ENCODE data around the gene GNG8. TPM values are rescaled to one million over a fixed set of nuclear protein-coding genes. Genes with fewer than 3 reads are reported as not detected.

Gene GNG8
- total RNA-seq, 1 experiment from 2014 or later: not detected

DNA sequence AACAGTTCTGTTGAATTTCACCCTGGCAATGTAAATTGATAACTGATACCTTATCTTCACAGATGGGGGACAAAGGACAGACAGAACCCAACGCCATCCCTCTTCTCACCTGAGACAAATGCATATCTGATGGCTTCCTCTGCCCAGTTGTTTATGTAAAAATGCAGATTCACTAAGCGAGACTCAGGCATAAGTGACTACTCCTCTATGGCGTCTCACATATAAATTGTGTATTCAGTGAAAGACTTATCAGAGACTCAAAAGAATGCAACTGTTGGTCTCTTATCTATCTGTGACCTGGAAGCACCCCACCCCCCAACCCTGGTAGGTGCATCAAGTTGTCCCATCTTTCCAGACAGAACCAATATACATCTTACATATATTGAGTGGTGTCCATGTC lies 48.1 kb downstream of the GNG8 start:
- H3K14ac ChIP-seq (ENCODE audit: insufficient read depth, low read length): no peak overlapping the region
- no peaks in the 10 kb centered on the region for H4K20me1 ChIP-seq (ENCODE audit: control insufficient read depth, insufficient read depth, insufficient read length)
- H3K27me3 ChIP-seq (ENCODE audit: insufficient read depth, low read length): no peaks in the 10 kb centered on the region
- no peak overlapping the region for H3K9ac ChIP-seq (ENCODE audit: extremely low read depth, insufficient read length, low read length)
- H2AK5ac ChIP-seq (ENCODE audit: insufficient read length, low read length): no peak overlapping the region
- no peak overlapping the region for H4K91ac ChIP-seq (ENCODE audit: insufficient read length, low read depth, low read length)
- no peak overlapping the region for H3K4me2 ChIP-seq (ENCODE audit: insufficient read depth, insufficient read length, low read length)
- no peak overlapping the region for H3K56ac ChIP-seq (ENCODE audit: insufficient read length, low read depth, low read length)
- no peak overlapping the region for H4K8ac ChIP-seq (replicated peaks; ENCODE audit: insufficient read length, low read depth, low read length)
- Mint-ChIP-seq H3K4me1 (no peaks in the 10 kb centered on the region), H3K27ac (no peak overlapping the region), H3K36me3 (ENCODE audit: insufficient read depth in 1 of 3, low read depth in 3 of 3) (no peaks in the 10 kb centered on the region), H3K27me3 (ENCODE audit: low read depth) (peaks cover 17% of the 10 kb centered on the region), H3K9me3 (no peaks in the 10 kb centered on the region), H3K4me3 (no peak overlapping the region)
- no peak overlapping the region for H4K5ac ChIP-seq (ENCODE audit: insufficient read length, low read depth, low read length)
- H2BK20ac ChIP-seq (ENCODE audit: low read depth, low read length, poor library complexity, severe bottlenecking): no peak overlapping the region
- H3K4ac ChIP-seq (ENCODE audit: low read depth, low read length): no peak overlapping the region
- H3K23ac ChIP-seq (ENCODE audit: insufficient read length, low read depth, low read length): no peak overlapping the region
- H3K9me3 ChIP-seq (ENCODE audit: control insufficient read depth, low read depth, low read length): no peaks in the 10 kb centered on the region
- no peak for DNase-seq
- H3K79me2 ChIP-seq (ENCODE audit: insufficient read depth, low read length): no peaks in the 10 kb centered on the region
- H2BK5ac ChIP-seq (ENCODE audit: insufficient read length, low read length): no peak overlapping the region
- no peak overlapping the region for H3T11ph ChIP-seq (ENCODE audit: low read length)
- no peaks in the 10 kb centered on the region for H3K4me1 ChIP-seq (ENCODE audit: insufficient read depth, low read length)
- TF ChIP-seq CTCF (conservative IDR thresholded peaks at IDR 0.05): no peak
- H3K27ac ChIP-seq (ENCODE audit: insufficient read length, low read depth, low read length): no peak overlapping the region
- no peak overlapping the region for H2BK120ac ChIP-seq (ENCODE audit: low read depth, low read length, poor library complexity, severe bottlenecking)
- no peaks in the 10 kb centered on the region for H3K79me1 ChIP-seq (ENCODE audit: insufficient read depth, low read depth, low read length, poor library complexity, severe bottlenecking)
- no peaks in the 10 kb centered on the region for H3K23me2 ChIP-seq (ENCODE audit: insufficient read length, low read depth, low read length, poor library complexity, severe bottlenecking)
- H2BK12ac ChIP-seq (ENCODE audit: insufficient read length, low read depth, low read length): no peak overlapping the region
- H2AFZ ChIP-seq (ENCODE audit: low read length): no peak overlapping the region
- H3K18ac ChIP-seq (ENCODE audit: insufficient read length, low read depth, low read length): no peak overlapping the region
- no peak overlapping the region for H2BK15ac ChIP-seq (ENCODE audit: low read depth, low read length)
- no CpG with 5 or more reads among the region's 3 CpGs for WGBS (ENCODE audit: extremely low coverage, insufficient read length, low lambda C conversion rate)
